GM10847 (cell line): Measurements from ENCODE around the gene KDM5A.

Experiments used
- POLR2A ChIP-seq: IDR thresholded peaks from 2 replicates; pipeline ENCODE4 v1.6.1; 2011; ENCODE audit not compliant: insufficient read length; ENCODE audit errors: extremely low read depth

Gene KDM5A

DNA sequence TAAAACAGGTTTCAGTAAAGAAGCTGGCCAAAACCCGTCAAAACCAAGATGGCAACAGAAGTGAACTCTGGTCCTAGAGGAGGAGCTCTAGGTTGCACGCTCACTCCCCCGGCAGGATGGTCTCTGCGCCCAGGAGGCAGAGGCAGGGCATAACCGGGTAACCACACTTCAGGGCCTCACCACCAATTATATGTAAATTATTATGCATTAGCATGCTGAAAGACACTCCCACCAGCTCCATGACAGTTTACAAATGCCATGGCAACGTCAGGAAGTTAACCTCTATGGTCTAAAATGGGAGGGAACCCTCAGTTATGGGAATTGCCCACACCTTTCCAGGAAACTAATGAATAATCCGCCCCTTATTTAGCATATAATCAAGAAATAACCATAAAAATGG lies 155.1 kb downstream of the KDM5A start:
- TF ChIP-seq POLR2A, result no peak

DNA sequence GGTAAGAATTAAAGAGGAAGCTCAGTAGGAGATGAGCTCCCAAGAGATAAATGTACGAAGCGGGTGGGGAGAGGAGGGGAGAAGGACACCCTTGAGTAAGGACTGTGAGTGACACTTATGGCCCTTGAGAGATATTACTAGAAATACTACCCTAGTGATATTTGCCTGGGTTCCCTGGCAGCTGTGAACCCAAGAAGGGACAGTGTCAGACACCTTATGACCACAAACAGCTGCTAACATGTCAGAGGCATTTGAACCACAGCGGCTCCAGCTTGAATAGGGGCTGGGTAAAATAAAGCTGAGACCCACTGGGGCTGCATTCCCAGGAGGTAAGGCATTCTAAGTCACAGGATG lies 155.5 kb downstream of the KDM5A start:
- no peak for TF ChIP-seq POLR2A

DNA sequence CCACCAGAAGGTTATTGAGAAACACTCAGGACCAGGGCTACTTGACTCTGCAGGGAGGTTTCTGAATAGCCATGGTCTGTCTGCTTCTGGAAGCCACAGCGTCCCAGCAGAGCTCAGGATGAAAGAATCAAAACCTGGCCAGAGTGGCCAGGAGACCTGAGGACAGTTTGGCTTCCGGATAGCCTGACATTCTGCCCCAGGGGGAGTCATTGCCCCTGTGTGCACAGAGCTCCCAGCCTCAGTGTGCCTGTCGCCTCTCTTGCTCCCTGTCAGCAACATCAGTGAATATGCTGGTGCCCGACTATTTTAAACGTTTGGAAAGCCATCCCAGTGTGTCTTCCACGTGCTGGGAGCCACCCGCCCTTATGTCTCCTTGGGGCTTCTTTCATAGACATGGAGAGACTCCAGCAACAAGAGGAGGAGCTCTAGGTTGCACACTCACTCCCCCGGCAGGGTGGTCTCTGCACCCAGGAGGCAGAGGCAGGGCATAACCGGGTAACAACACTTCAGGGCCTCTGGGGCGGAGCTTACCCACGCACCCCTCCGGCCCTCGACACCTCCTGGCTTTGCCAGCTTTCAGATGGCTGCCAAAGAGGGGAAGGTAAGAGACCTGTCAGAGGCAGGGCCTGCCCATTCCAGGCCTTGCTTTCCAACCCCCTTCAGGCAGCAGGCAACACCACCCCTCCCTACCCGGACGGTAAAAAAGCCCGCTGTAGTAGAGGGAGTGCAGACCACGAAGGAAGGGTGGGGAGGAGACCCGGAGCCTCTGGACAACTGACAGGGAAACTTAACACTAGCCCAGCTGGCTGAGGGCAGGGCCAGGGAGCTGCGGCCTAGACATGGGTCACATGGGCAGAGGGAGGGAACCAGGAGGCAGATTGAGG lies 156.1 kb downstream of the KDM5A start:
- no peak for TF ChIP-seq POLR2A

DNA sequence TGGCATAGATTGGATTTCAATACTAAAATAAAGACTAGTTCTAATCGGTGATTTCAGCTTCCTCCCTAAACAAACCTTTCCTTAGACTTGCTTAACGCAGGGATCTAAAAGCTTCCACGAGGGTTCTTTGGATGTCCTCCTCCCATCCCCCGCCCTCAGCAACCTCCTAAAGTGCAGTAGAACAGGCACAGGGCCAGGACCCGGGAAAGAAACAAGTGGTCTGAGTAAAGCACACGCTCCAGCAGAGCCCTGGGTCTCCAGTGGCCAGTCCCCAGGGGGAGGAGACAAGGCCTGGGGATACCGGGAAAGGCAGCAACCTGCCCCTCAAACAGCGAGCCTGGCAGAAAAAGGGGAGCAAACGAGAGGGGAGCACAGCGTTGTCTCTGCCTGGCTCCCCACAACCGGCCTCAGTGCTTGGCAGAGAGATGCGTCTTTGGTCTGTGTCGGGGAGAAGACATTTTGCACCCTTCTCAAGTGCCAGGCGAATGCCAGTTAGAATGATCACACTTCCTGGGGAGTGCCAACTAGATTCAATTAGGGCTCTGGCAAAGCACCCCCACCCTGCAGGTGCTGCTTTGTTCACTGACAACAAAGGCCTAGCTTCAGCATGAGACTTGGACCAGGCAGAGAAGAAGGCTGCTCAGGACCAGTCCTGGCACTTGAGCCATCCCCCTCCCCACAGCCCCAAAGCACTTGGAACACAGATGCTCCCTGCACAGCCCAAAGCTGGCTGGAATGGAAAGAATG lies 158.0 kb downstream of the KDM5A start:
- TF ChIP-seq POLR2A, result no peak
